ENCODE results near the gene LRRC71.

LRRC71 gene

GRCh38 chr1:156889802-156890580 lies 30.4 kb upstream of the LRRC71 start:
- TF ChIP-seq CTCF (IDR thresholded peaks at IDR 0.05; ENCODE audit: insufficient read depth, missing control alignments): peak; percentile 98
- peak; percentile 70 for FAIRE-seq

GRCh38 chr1:156892190-156893047 lies 28.0 kb upstream of the LRRC71 start:
- peak; percentile 88 for DNase-seq (ENCODE audit: insufficient read length, low spot score)
- peak; percentile 92 for TF ChIP-seq CTCF (IDR thresholded peaks at IDR 0.05; ENCODE audit: insufficient read depth, missing control alignments)
- no peak for FAIRE-seq

More at GRCh38 chr1:156889802-156890580, 30.4 kb upstream of the LRRC71 start:
- peak; percentile 83 for DNase-seq (ENCODE audit: insufficient read length, low spot score)

- DNase-seq (ENCODE audit: insufficient read length, low spot score): no peak
- no peak for FAIRE-seq
- no peak for TF ChIP-seq CTCF (IDR thresholded peaks at IDR 0.05; ENCODE audit: insufficient read depth, missing control alignments)
These were observed 27.1 kb upstream of the LRRC71 start, which contains the start of gene PEAR1 for GRCh38 chr1:156893048-156893953. Gene PEAR1 (plus strand): TSS chr1:156893718. CDS start chr1:156903927, 10,209 bp downstream.

- no peak for TF ChIP-seq CTCF (IDR thresholded peaks at IDR 0.05; ENCODE audit: insufficient read depth, missing control alignments)
- no peak for DNase-seq (ENCODE audit: insufficient read length, low spot score)
- no peak for FAIRE-seq
These were observed 26.4 kb upstream of the LRRC71 start for GRCh38 chr1:156894001-156894400.

GRCh38 chr1:156894711-156895454 lies 25.5 kb upstream of the LRRC71 start:
- DNase-seq (ENCODE audit: insufficient read length, low spot score) (no peak), FAIRE-seq (no peak)
- no peak for TF ChIP-seq CTCF (IDR thresholded peaks at IDR 0.05; ENCODE audit: insufficient read depth, missing control alignments)

- no peak for TF ChIP-seq CTCF (IDR thresholded peaks at IDR 0.05; ENCODE audit: insufficient read depth, missing control alignments)
- DNase-seq (ENCODE audit: insufficient read length, low spot score) (no peak), FAIRE-seq (no peak)
These were observed 25.0 kb upstream of the LRRC71 start for GRCh38 chr1:156895455-156895812.
